ENCODE measurements around the gene UVRAG.
A peak's percentile ranks its signal among the peaks of the same experiment; 100 is the strongest.
"Not testable (repeated sequence)": the region's sequence is repeated elsewhere in the genome, so short reads cannot be mapped to it uniquely, and the experiment has no call there.

The UVRAG gene

DNA sequence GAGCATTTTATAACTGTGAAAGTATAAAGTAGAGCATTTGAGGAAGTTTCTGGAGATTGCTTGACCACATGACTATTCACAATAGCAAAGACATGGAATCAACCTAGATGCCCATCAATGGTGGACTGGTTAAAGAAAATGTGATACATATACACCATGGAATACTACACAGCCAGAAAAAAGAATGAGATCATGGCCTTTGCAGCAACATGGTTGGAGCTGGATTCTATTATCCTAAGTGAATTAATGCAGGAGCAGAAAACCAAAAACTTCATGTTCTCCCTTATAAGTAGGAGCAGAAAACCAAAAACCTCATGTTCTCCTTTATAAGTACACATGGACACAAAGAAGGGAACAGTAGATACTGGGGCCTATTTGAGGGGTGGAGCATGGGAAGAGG lies 30.3 kb downstream of the UVRAG start:
- no peak for DNase-seq (ENCODE audit: low read depth)

GRCh38 chr11:75849894-75850293 lies 34.9 kb downstream of the UVRAG start:
- DNase-seq (ENCODE audit: low read depth) = no peak

GRCh38 chr11:75850787-75851186 lies 35.8 kb downstream of the UVRAG start:
- no peak for DNase-seq (ENCODE audit: low read depth)

- no peak for DNase-seq (ENCODE audit: low read depth)
Measured at GRCh38 chr11:75851203-75851602, 36.2 kb downstream of the UVRAG start.

DNA sequence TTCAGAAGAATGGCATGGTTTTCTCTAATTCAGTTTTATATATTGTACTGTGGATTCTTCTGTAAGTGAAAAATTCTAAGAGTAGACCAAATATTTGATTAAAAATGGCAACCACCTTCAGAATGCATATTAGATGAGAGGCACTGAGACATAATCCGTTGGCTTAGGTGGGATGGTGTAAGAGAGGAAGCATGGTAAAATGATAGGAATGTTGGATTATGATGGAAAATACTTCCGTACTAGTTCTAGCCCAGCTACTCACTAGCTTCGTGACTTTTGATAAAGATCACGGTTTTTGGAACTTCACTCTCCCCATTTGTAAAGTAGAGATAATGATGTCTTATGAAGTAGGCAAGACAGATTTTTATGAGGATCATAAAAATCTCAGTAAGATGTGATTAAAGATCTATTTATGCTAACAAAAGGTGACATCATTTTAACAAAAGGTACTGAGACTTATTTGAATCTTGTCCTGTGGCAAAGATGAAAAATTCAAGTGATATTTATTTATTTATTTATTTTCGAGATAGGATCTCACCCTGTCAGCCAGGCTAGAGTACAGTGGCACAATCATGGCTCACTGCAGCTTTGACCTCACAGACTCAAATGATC lies 37.5 kb downstream of the UVRAG start:
- DNase-seq (ENCODE audit: low read depth) = no peak

DNA sequence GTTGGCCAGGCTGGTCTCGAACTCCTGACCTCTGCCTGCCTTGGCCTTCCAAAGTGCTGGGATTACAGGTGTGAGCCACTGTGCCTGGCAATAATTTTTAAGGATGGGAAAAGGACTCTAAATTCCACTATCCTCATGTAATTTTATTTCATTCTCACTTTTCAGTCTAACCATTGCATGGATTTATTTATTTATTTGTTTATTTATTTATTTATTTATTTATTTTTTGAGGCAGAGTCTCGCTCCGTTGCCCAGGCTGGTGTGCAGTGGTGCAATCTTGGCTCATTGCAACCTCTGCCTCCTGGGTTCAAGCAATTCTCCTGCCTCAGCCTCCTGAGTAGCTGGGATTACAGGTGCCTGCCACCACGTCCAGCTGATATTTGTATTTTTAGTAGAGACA lies 38.6 kb downstream of the UVRAG start:
- DNase-seq (ENCODE audit: low read depth) = not testable (repeated sequence)

DNA sequence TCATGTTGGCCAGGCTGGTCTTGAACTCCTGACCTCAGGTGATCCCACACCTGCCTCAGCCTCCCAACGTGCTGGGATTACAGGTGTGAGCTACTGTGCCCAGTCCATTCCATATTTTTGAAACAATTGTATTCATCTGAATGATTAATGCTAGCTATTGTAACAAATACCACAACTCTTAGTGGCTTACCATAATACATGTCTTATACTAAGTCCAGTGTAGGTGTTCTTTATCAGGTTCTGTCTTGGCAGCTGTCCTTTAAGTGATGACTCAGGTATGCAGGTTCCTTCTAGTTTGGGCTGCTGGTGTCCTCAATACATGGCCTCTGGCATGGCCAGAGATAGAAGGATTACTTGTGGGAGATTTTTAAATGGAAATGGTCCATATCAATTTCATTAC lies 39.0 kb downstream of the UVRAG start:
- no peak for DNase-seq (ENCODE audit: low read depth)

GRCh38 chr11:75855206-75855605 lies 40.2 kb downstream of the UVRAG start:
- no peak for DNase-seq (ENCODE audit: low read depth)

DNA sequence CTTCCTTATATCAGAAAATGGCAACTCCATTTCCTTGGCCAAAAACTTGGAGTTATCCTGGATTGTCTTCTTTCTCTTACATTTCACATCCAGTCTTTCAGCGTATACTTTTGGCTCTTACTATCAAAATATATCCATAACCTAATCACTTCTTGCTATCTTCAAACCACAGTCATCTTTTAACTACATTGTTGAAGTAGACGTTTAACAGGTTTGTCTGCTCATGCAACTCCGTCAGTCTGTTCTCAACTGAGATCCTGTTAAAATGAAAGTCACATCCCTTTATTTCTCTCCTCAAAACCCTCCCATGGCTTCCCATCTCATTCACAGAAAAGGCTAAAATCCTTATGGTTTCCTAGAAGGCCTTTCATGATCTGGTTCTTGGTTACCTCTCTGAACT lies 41.9 kb downstream of the UVRAG start:
- DNase-seq (ENCODE audit: low read depth) = no peak

- DNase-seq (ENCODE audit: low read depth) = no peak
Measured at GRCh38 chr11:75858042-75858441, 43.0 kb downstream of the UVRAG start.

DNA sequence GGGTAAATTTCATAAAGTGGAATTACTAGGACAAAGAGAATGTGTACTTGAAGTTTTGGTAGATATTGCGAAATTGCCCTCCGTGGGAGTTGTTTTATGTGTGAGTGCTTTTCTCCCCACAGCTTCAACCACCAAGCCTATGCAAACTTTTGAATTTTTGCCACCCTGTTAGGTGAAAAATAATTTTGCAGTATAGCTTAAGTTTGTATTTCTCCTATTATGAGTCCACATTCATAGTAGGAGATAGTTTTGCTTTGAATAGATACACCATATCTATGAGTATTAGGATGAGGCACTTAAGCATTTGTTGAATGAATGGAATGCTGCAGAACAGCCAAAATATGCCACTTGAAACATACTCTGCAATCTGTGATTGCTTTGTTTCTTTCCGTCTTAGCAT lies 43.6 kb downstream of the UVRAG start:
- peak; percentile 11 for DNase-seq (ENCODE audit: low read depth)

DNA sequence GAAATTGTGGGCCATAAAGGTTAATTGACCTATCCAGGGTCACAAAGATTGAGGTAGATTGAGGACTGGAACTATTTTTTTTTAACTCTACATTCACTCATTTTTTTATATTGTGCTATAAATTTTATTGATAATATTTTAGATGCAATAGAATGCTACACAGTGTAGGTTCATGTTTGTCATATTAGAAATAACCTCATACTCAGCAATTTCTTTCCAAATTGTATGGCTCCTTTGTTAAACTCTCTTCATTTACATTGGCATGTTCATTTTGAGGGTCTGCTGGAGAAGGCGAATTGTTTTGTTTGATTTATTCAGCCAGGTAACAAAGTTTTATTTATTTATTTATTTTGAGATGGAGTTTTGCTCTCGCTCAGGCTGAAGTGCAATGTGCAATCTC lies 44.6 kb downstream of the UVRAG start:
- no peak for DNase-seq (ENCODE audit: low read depth)

DNA sequence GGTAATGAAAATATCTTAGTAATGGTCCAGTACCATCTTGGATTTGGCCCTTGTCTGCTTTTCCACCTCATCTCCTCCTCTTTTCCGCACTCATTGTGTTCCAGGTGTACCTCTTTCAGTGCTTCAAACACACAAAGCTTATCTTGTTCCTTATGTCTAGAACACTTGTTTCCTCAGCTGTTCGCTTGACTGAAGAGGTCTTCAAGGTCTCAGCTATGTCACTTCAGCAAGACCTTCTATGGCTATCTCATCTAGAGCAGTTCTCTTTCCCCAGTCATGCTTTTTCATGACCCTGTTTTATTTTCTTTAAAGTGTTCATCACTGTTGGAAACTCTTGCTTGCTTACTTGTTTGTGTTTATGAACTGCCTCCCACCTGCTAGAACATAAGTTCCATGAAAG lies 47.4 kb downstream of the UVRAG start:
- DNase-seq (ENCODE audit: low read depth) = no peak

DNA sequence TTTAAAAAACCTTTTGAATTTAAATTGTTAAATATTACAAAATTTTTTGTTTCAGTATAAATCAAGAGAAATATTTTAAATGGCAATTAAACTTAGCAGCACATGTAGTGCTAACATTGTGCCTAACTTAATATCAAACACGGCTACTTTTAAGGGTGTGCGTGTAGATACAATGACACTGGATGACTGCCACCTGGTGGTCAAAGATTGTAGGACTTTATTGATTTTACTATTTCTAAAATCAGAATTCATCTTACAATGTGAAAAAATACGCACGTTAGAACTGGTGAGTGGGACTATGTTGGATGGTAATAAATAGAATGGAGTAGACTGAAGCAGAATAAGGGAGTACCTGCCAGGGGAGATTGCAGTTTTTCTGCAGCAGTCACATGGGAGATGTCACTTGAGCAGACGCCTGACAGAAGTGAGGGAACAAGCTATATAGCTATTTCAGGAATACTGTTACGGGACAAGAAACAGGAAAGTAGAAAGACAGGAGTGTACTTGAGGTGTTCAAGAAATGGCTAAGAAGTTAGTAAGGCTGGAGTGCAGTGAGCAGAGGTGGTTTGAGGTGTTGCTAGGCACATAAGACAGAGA lies 52.9 kb downstream of the UVRAG start:
- DNase-seq (ENCODE audit: low read depth) = peak; percentile 38

GRCh38 chr11:75868990-75869389 lies 54.0 kb downstream of the UVRAG start:
- no peak for DNase-seq (ENCODE audit: low read depth)

DNA sequence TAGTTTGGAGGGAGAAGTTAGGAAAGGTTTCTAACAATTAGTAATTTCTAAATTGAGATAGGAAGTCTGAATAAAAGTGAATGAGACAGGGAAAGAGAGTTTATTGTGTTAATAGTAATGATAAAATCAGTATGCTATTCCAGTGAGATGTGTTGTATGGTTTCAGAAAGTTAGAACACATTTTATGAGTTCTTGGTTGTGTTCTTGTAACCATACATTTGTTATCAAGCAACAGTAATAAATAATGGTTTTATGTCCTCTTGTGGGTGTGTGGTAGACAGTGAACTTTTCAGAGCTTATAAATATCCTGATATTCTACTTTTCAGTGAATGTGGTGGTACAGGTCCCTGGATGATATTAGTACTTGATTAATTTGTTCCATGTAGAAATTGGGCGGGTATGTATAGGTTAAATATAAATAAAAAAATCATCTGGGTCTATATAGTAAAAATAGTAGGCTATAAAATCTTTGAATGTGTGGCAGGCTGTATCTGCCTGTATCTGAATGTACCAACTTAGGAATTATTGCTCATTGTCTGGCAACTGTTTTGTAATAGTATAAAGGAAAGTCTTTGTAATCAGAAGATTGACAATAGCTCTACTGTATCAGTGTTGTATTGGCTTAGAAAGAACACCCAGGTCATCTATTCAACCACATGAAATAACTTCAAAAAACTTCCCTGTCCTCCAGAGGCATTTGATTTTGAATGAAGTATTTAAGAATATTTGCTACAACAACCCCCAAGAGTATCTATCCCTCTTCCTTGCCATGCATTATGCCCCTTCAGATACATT lies 54.8 kb downstream of the UVRAG start:
- no peak for DNase-seq (ENCODE audit: low read depth)

DNA sequence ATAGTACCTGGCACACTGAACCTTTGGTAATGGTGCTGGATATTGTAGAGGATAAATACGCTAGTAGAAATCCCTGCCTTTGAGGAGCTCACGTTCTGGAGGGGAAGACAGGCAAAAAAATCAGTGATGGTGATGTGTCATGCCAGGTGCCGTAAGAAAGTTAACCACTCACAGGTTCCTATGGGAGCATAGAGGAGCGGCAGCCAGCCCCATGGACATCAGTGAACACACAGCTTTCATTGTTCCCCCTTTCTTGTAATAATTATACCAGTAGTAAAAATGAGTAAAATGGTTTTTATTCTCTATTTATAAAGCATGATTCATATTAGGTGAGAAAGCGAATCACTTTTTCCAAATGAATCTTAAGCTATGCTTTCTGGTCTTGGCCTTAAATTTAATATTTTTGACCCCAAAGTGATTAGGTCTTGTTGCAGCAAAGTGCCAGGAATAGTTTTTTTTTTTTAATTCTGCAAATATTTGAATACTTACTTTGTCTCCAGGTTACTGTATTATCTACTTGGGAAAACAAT lies 57.9 kb downstream of the UVRAG start:
- DNase-seq (ENCODE audit: low read depth) = no peak

- DNase-seq (ENCODE audit: low read depth) = no peak
Measured at GRCh38 chr11:75873417-75874221, 58.6 kb downstream of the UVRAG start.

GRCh38 chr11:75874684-75875341 lies 59.8 kb downstream of the UVRAG start:
- no peak for DNase-seq (ENCODE audit: low read depth)

- DNase-seq (ENCODE audit: low read depth) = not testable (repeated sequence)
Measured at GRCh38 chr11:75877327-75877726, 62.3 kb downstream of the UVRAG start.

DNA sequence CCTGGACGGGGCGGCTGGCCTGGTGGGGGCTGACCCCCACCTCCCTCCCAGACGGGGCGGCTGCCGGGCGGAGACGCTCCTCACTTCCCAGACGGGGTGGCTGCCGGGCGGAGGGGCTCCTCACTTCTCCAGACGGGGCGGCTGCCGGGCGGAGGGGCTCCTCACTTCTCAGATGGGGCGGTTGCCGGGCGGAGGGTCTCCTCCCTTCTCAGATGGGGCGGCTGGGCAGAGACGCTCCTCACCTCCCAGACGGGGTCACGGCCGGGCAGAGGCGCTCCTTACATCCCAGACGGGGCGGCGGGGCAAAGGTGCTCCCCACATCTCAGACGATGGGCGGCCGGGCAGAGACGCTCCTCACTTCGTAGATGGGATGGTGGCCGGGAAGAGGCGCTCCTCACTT lies 62.9 kb downstream of the UVRAG start:
- DNase-seq (ENCODE audit: low read depth) = not testable (repeated sequence)

DNA sequence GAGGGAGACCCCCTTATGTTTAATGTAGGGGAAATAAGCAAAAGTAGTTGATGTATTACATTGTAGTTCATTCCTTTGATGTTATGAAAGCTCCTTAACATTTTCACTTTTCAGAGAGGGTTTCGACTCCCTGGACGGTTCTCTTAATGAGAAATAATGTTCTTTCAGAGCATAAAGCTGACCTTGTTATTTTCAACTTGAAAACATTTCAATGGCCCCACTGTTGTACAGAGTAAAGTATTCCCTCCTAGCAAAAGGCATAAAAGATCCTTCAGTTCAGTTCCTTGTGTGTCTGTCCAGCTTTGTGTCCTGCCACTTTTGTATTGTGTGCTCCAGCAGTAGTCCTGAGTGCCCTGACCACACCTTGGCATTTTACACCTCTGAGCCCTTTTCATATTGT lies 63.9 kb downstream of the UVRAG start:
- DNase-seq (ENCODE audit: low read depth) = no peak
